CD4-positive, alpha-beta T cell (primary cell): ENCODE data around the gene PTGFRN. TPM values are rescaled to one million over a fixed set of nuclear protein-coding genes. Genes with fewer than 3 reads are reported as not detected.

Source experiments
- ATAC-seq: fragments of 200-7000 bp; cut with Tn5 transposase; one replicate; pipeline ENCODE4 v1.10.0; 2022; ENCODE audit warnings: mild to moderate bottlenecking; ENCODE audit not compliant: poor library complexity
- CTCF ChIA-PET: fragments of 350-600 bp; sonication (Branson Sonifier 250); formaldehyde crosslinking; loops from one replicate; lab custom pipeline; 2021; ENCODE audit warnings: antibody characterized with exemption, inconsistent platforms; lab: Charles Lee
- POLR2A ChIA-PET: fragments of 350-600 bp; sonication (Branson Sonifier 250); formaldehyde crosslinking; loops from one replicate; lab custom pipeline; 2021; ENCODE audit warnings: antibody characterized with exemption, inconsistent platforms; lab: Charles Lee
- DNase-seq, 14 experiments: peaks; one replicate each; pipeline ENCODE4 v3.0.0-alpha.2; 2013 to 2020; ENCODE audit warnings: mixed read lengths in 2 of 14
- H3K27ac ChIP-seq, 2 donors: one replicate each; pipeline versions ENCODE4 v1.5.1 to v1.7.0; 2013; ENCODE audit warnings: low read length in 2 of 2, low read depth in 1 of 2, mild to moderate bottlenecking in 1 of 2
- H3K27me3 ChIP-seq, 2 experiments: 1 replicate in 1 of 2; 2 replicates in 1 of 2; pipeline versions ENCODE4 v1.6.1 to v1.7.0; 2013; ENCODE audit warnings: low read length in 2 of 2, control low read depth in 1 of 2, mild to moderate bottlenecking in 1 of 2, moderate library complexity in 1 of 2; ENCODE audit not compliant: insufficient read depth in 2 of 2, control insufficient read depth in 1 of 2
- H3K36me3 ChIP-seq: one replicate; pipeline ENCODE4 v1.6.1; 2013; ENCODE audit warnings: low read length, control low read depth; ENCODE audit not compliant: insufficient read depth
- H3K4me1 ChIP-seq: one replicate; pipeline ENCODE4 v1.6.1; 2013; ENCODE audit warnings: low read length, control low read depth; ENCODE audit not compliant: insufficient read depth
- H3K4me3 ChIP-seq: one replicate; pipeline ENCODE4 v1.5.1; 2013; ENCODE audit warnings: mild to moderate bottlenecking, low read length, moderate library complexity
- H3K9me3 ChIP-seq, 2 experiments: 1 replicate in 1 of 2; 2 replicates in 1 of 2; pipeline versions ENCODE4 v1.6.1 to v1.7.0; 2013; ENCODE audit warnings: low read length in 2 of 2, mild to moderate bottlenecking in 2 of 2, control low read depth in 1 of 2, moderate library complexity in 1 of 2; ENCODE audit not compliant: control insufficient read depth in 1 of 2, insufficient read depth in 1 of 2
- H3K27ac Mint-ChIP-seq: one replicate; pipeline ENCODE4 v1.8.0; 2020; ENCODE audit warnings: mixed read lengths
- H3K27me3 Mint-ChIP-seq: one replicate; pipeline ENCODE4 v1.8.0; 2021; ENCODE audit warnings: mixed read lengths
- H3K36me3 Mint-ChIP-seq: one replicate; pipeline ENCODE4 v1.8.0; 2021; ENCODE audit warnings: low read depth, mixed read lengths
- H3K4me1 Mint-ChIP-seq: one replicate; pipeline ENCODE4 v1.8.0; 2021; ENCODE audit warnings: low read depth, mixed read lengths
- H3K4me3 Mint-ChIP-seq: one replicate; pipeline ENCODE4 v1.8.0; 2020; ENCODE audit warnings: mild to moderate bottlenecking, mixed read lengths
- H3K9me3 Mint-ChIP-seq: one replicate; pipeline ENCODE4 v1.8.0; 2020; ENCODE audit warnings: mixed read lengths
- CTCF ChIP-seq: fragments of 200-600 bp; IDR thresholded peaks from one replicate; pipeline ENCODE4 v1.8.0; 2022; ENCODE audit warnings: antibody characterized with exemption, mild to moderate bottlenecking
- intact Hi-C, 2 experiments: fragments of 100-400 bp; cut with DNase I in 1 of 2; cut with micrococcal nuclease in 1 of 2; formaldehyde crosslinking; loops; one replicate each; pipeline versions ENCODE4 v1.15.1 to v1.9.0; 2023 to 2025; cut with DNase I, micrococcal nuclease
- total RNA-seq, 174 experiments: library from RNA in 2 of 174; stranded (reverse) in 2 of 174; gene quantifications; one replicate each; pipeline ENCODE4 v1.2.3 and lab custom pipeline; 2021 to 2026

PTGFRN gene
- total RNA-seq, 2 experiments from 2014 or later: 0.38 to 0.45 TPM

GRCh38 chr1:116945996-116946395 is 36.3 kb downstream of the PTGFRN start:
- ChIA-PET POLR2A (interaction anchor here (0.7 kb wide), 1 partner anchor 40 kb away, joined by 4 read pairs; no protein-coding TSS in a partner anchor), CTCF (no interaction called here)
- H3K4me1 Mint-ChIP-seq: peaks cover 28% of the 10 kb centered on the region
- DNase-seq: no peak
- Histone ChIP-seq H3K27ac (no peak overlapping the region), H3K36me3 (no peaks in the 10 kb centered on the region), H3K4me1 (peaks cover 18% of the 10 kb centered on the region), H3K27me3 (no peaks in the 10 kb centered on the region), H3K9me3 (peaks cover 0 to 4% of the 10 kb centered on the region in 2 experiments), H3K4me3 (no peak overlapping the region)
- H3K9me3 Mint-ChIP-seq: no peaks in the 10 kb centered on the region
- H3K27me3 Mint-ChIP-seq: no peaks in the 10 kb centered on the region
- intact Hi-C loops: no loop called here
- no peak overlapping the region for H3K27ac Mint-ChIP-seq
- ATAC-seq: no peak
- no peaks in the 10 kb centered on the region for H3K36me3 Mint-ChIP-seq
- no peak for TF ChIP-seq CTCF
- H3K4me3 Mint-ChIP-seq: no peak overlapping the region

GRCh38 chr1:116947092-116947860 is 37.6 kb downstream of the PTGFRN start:
- Mint-ChIP-seq H3K4me1 (peaks cover 25% of the 10 kb centered on the region), H3K9me3 (no peaks in the 10 kb centered on the region), H3K36me3 (no peaks in the 10 kb centered on the region), H3K27me3 (no peaks in the 10 kb centered on the region), H3K27ac (no peak overlapping the region), H3K4me3 (no peak overlapping the region)
- Histone ChIP-seq H3K9me3 (peaks cover 0 to 4% of the 10 kb centered on the region in 2 experiments), H3K36me3 (no peaks in the 10 kb centered on the region), H3K27ac (no peak overlapping the region), H3K4me1 (peaks cover 13% of the 10 kb centered on the region), H3K4me3 (no peak overlapping the region), H3K27me3 (no peaks in the 10 kb centered on the region)
- ChIA-PET POLR2A (no interaction called here), CTCF (no interaction called here)
- DNase-seq (no peak), ATAC-seq (no peak)
- intact Hi-C loops: no loop called here
- TF ChIP-seq CTCF: no peak

- no peak for TF ChIP-seq CTCF
- H3K9me3 Mint-ChIP-seq: no peaks in the 10 kb centered on the region
- H3K4me3 Mint-ChIP-seq: no peak overlapping the region
- Histone ChIP-seq H3K9me3 (peaks cover 0 to 4% of the 10 kb centered on the region in 2 experiments), H3K4me1 (peaks cover 11% of the 10 kb centered on the region), H3K27me3 (no peaks in the 10 kb centered on the region), H3K4me3 (no peak overlapping the region), H3K27ac (no peak overlapping the region), H3K36me3 (no peaks in the 10 kb centered on the region)
- DNase-seq (no peak), ATAC-seq (no peak)
- no peak overlapping the region for H3K27ac Mint-ChIP-seq
- POLR2A ChIA-PET: no interaction called here
- intact Hi-C loops: no loop called here
- CTCF ChIA-PET: no interaction called here
- H3K36me3 Mint-ChIP-seq: no peaks in the 10 kb centered on the region
- no peaks in the 10 kb centered on the region for H3K27me3 Mint-ChIP-seq
- peaks cover 17% of the 10 kb centered on the region for H3K4me1 Mint-ChIP-seq
Measured at GRCh38 chr1:116948046-116948445, 38.3 kb downstream of the PTGFRN start.
